GM19372 (cell line): ENCODE results near the gene CRB2.

Experiments
- ATAC-seq: cut with Tn5 transposase; IDR thresholded peaks from one replicate; pipeline ENCODE4 v1.9.1; 2021; ENCODE audit warnings: mild to moderate bottlenecking, low read depth, moderate library complexity; ENCODE audit not compliant: unreplicated experiment

CRB2 gene

GRCh38 chr9:123346826-123347225 is 9.2 kb upstream of the CRB2 start:
- no peak for ATAC-seq

GRCh38 chr9:123347289-123348060 is 8.5 kb upstream of the CRB2 start:
- no peak for ATAC-seq

- ATAC-seq: no peak
These were observed 7.5 kb upstream of the CRB2 start for GRCh38 chr9:123348317-123348992.

- no peak for ATAC-seq
These were observed 7.0 kb upstream of the CRB2 start for GRCh38 chr9:123349033-123349432.

GRCh38 chr9:123349691-123350480 is 6.1 kb upstream of the CRB2 start:
- peak; percentile 51 for ATAC-seq

- ATAC-seq: no peak
These were observed 5.2 kb upstream of the CRB2 start for GRCh38 chr9:123350590-123351310.

- no peak for ATAC-seq
These were observed 3.0 kb upstream of the CRB2 start for GRCh38 chr9:123353041-123353440.

- ATAC-seq: no peak
These were observed 1.9 kb upstream of the CRB2 start for GRCh38 chr9:123353984-123354591.

GRCh38 chr9:123354806-123355508 is 1.0 kb upstream of the CRB2 start:
- ATAC-seq: no peak

GRCh38 chr9:123356851-123357742 is 1.1 kb downstream of the CRB2 start:
- no peak for ATAC-seq

- no peak for ATAC-seq
These were observed 1.7 kb downstream of the CRB2 start for GRCh38 chr9:123357743-123358059.

GRCh38 chr9:123358181-123358905 is 2.3 kb downstream of the CRB2 start:
- no peak for ATAC-seq

GRCh38 chr9:123359106-123359505 is 3.1 kb downstream of the CRB2 start:
- no peak for ATAC-seq

GRCh38 chr9:123359546-123359945 is 3.5 kb downstream of the CRB2 start:
- ATAC-seq: no peak

GRCh38 chr9:123360161-123361085 is 4.4 kb downstream of the CRB2 start:
- no peak for ATAC-seq

- ATAC-seq: no peak
These were observed 5.2 kb downstream of the CRB2 start for GRCh38 chr9:123361086-123361730.
